ENCODE data around the gene UCP1. TPM values are rescaled to one million over a fixed set of nuclear protein-coding genes. Genes with fewer than 3 reads are reported as not detected.

Gene UCP1
- total RNA-seq, 1 experiment from 2014 or later = 0.07 TPM

Other genes starting within 250 kb of the UCP1 start
- gene SCOC, start 195.3 kb downstream of the UCP1 start, total RNA-seq (2014; rRNA removed; shearing (Covaris generic)) = 52.0 and 59.0 TPM in 2 replicates
- 5.0 and 6.7 TPM in 2 replicates for gene CLGN, start 141.3 kb downstream of the UCP1 start, total RNA-seq (2014; rRNA removed; shearing (Covaris generic))
- gene MGAT4D, start 70.7 kb downstream of the UCP1 start, total RNA-seq (2014; rRNA removed; shearing (Covaris generic)) = not detected in 2 replicates
- 24.8 and 27.1 TPM in 2 replicates for gene ELMOD2, start 44.8 kb downstream of the UCP1 start, total RNA-seq (2014; rRNA removed; shearing (Covaris generic))
- 1.6 and 4.6 TPM in 2 replicates for gene TBC1D9, start 187.4 kb upstream of the UCP1 start, total RNA-seq (2014; rRNA removed; shearing (Covaris generic))

All from H7 (cell line).